Measurements from ENCODE around the gene NRXN3.

DNA sequence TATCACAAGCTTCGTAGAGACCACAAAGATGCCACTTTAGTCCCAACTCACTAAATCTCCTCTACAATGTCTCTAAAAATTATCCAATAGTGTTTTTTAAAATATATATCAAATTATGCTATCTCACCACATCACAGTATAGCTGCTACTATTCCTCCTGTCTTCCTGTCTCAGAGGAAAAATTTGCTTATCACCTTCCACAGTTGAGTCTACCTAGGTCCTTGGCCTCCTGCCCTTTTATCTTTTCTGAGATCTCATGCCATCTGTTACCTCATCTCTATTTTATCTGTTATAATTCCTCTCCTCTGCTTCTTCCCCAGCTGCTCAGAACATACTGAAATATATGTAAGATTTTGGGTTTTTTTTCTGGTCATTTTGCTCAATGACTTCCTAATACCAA lies 1473.0 kb downstream of the NRXN3 start:
- no peak for TF ChIP-seq CTCF (IDR thresholded peaks at IDR 0.05; ENCODE audit: poor library complexity, severe bottlenecking)
- TF ChIP-seq SMC3 (conservative IDR thresholded peaks at IDR 0.05; ENCODE audit: poor library complexity) = no peak
- no peak for TF ChIP-seq EP300 (conservative IDR thresholded peaks at IDR 0.05; ENCODE audit: poor library complexity, severe bottlenecking)
- TF ChIP-seq EZH2 (IDR thresholded peaks at IDR 0.05; ENCODE audit: borderline replicate concordance, insufficient read depth, low read length, poor library complexity, severe bottlenecking) = no peak
- TF ChIP-seq TAF1 (IDR thresholded peaks at IDR 0.05; ENCODE audit: low read depth) = no peak
- no peak for TF ChIP-seq POLR2AphosphoS5 (IDR thresholded peaks at IDR 0.05)
